NCI-H526 treated with DMSO at 0.1 percent for 48 hours (cell line): ENCODE results near the gene GLRX2.
"Not testable (repeated sequence)": the region's sequence is repeated elsewhere in the genome, so short reads cannot be mapped to it uniquely, and the experiment has no call there.

Source experiments
- DNase-seq: peaks from one replicate; lab custom pipeline; 2025; lab: John Stamatoyannopoulos, UW

GLRX2 gene

GRCh38 chr1:193104907-193105820 is at the start of gene GLRX2:
Gene GLRX2 (minus strand): TSS chr1:193105414. CDS start chr1:193105382, 32 bp downstream.
- peak; percentile 61 for DNase-seq

GRCh38 chr1:193144999-193145398 is 39.8 kb upstream of the GLRX2 start:
- DNase-seq: no peak

- DNase-seq: no peak
Observed at GRCh38 chr1:193144361-193144938, 39.2 kb upstream of the GLRX2 start.

- DNase-seq: no peak
Observed at GRCh38 chr1:193143285-193143684, 38.1 kb upstream of the GLRX2 start.

- no peak for DNase-seq
Observed at GRCh38 chr1:193142409-193142808, 37.2 kb upstream of the GLRX2 start.

GRCh38 chr1:193141804-193142203 is 36.6 kb upstream of the GLRX2 start:
- DNase-seq: no peak

GRCh38 chr1:193140254-193140653 is 35.0 kb upstream of the GLRX2 start:
- DNase-seq: no peak

- no peak for DNase-seq
Observed at GRCh38 chr1:193131266-193131860, 26.1 kb upstream of the GLRX2 start.

GRCh38 chr1:193125369-193125768 is 20.2 kb upstream of the GLRX2 start:
- DNase-seq: no peak

GRCh38 chr1:193123751-193124150 is 18.5 kb upstream of the GLRX2 start:
- no peak for DNase-seq

- DNase-seq: peak; percentile 82
Observed at GRCh38 chr1:193121616-193122593, 16.7 kb upstream of the GLRX2 start, which contains the start of gene CDC73. Gene CDC73 (plus strand): TSS chr1:193122031. CDS start chr1:193122201, 170 bp downstream.

GRCh38 chr1:193120604-193121166 is 15.5 kb upstream of the GLRX2 start:
- no peak for DNase-seq

GRCh38 chr1:193118803-193119730 is 13.9 kb upstream of the GLRX2 start:
- no peak for DNase-seq

- DNase-seq: no peak
Observed at GRCh38 chr1:193118194-193118593, 13.0 kb upstream of the GLRX2 start.

GRCh38 chr1:193117167-193117566 is 12.0 kb upstream of the GLRX2 start:
- DNase-seq: not testable (repeated sequence)

- no peak for DNase-seq
Observed at GRCh38 chr1:193115629-193116227, 10.5 kb upstream of the GLRX2 start.

- DNase-seq: no peak
Observed at GRCh38 chr1:193114485-193115095, 9.4 kb upstream of the GLRX2 start.

- DNase-seq: no peak
Observed at GRCh38 chr1:193113992-193114332, 8.7 kb upstream of the GLRX2 start.

- no peak for DNase-seq
Observed at GRCh38 chr1:193113258-193113991, 8.2 kb upstream of the GLRX2 start.
